Caco-2 (cell line): ENCODE results near the gene EPHB2. TPM values are rescaled to one million over a fixed set of nuclear protein-coding genes. Genes with fewer than 3 reads are reported as not detected.

Experiments
- BruUV-seq: library from RNA; stranded (reverse); fragments of 400-500 nt; replicated peaks from 2 replicates; lab custom pipeline; 2021; lab: Mats Ljungman, UMichigan
- CTCF ChIA-PET: fragments of 300-600 bp; sonication (Branson Sonifier 250); formaldehyde crosslinking; loops from one replicate; lab custom pipeline; 2022; ENCODE audit warnings: antibody characterized with exemption; lab: Charles Lee
- POLR2A ChIA-PET: fragments of 300-600 bp; sonication (Branson Sonifier 250); formaldehyde crosslinking; loops from one replicate; lab custom pipeline; 2022; ENCODE audit warnings: antibody characterized with exemption; lab: Charles Lee
- DNase-seq, 2 experiments: peaks; one replicate each; pipeline versions ENCODE4 v3.0.0 to v3.0.0-alpha.2; 2020 to 2022
- H3K27me3 ChIP-seq: replicated peaks from 2 replicates; pipeline ENCODE4 v1.6.0; 2011; ENCODE audit warnings: low read length; ENCODE audit not compliant: control insufficient read depth, insufficient read depth
- H3K36me3 ChIP-seq: 2 replicates; pipeline ENCODE4 v1.5.1; 2011; ENCODE audit warnings: low read length; ENCODE audit not compliant: control insufficient read depth, insufficient read depth
- H3K4me1 ChIP-seq: fragments of 250-450 bp; sonication (Bioruptor Pico); 2 replicates; pipeline ENCODE4 v1.5.1; 2020; ENCODE audit warnings: mild to moderate bottlenecking
- H3K4me3 ChIP-seq: 2 replicates; pipeline ENCODE4 v1.5.1; 2011; ENCODE audit warnings: low read depth, mild to moderate bottlenecking, control low read depth, low read length
- H3K9me3 ChIP-seq: fragments of 250-450 bp; sonication (Bioruptor Pico); 2 replicates; pipeline ENCODE4 v1.5.1; 2020; ENCODE audit warnings: mild to moderate bottlenecking, moderate library complexity
- H3K27ac Mint-ChIP-seq: one replicate; pipeline ENCODE4 v1.8.0; 2022; ENCODE audit warnings: mixed read lengths; ENCODE audit not compliant: unreplicated experiment
- H3K27me3 Mint-ChIP-seq: one replicate; pipeline ENCODE4 v1.8.0; 2022; ENCODE audit warnings: mixed read lengths; ENCODE audit not compliant: insufficient read depth, unreplicated experiment
- H3K36me3 Mint-ChIP-seq: one replicate; pipeline ENCODE4 v1.8.0; 2022; ENCODE audit warnings: mild to moderate bottlenecking, mixed read lengths; ENCODE audit not compliant: insufficient read depth, unreplicated experiment
- H3K4me1 Mint-ChIP-seq: one replicate; pipeline ENCODE4 v1.8.0; 2022; ENCODE audit warnings: low read depth, mixed read lengths; ENCODE audit not compliant: unreplicated experiment
- H3K4me3 Mint-ChIP-seq: one replicate; pipeline ENCODE4 v1.8.0; 2022; ENCODE audit warnings: mild to moderate bottlenecking, moderate library complexity, mixed read lengths; ENCODE audit not compliant: unreplicated experiment
- H3K9me3 Mint-ChIP-seq: one replicate; pipeline ENCODE4 v1.8.0; 2022; ENCODE audit warnings: mixed read lengths; ENCODE audit not compliant: unreplicated experiment
- intact Hi-C: fragments of 100-400 bp; cut with micrococcal nuclease; formaldehyde crosslinking; loops from one replicate; pipeline ENCODE4 v1.10.0; 2022; ENCODE audit not compliant: unreplicated experiment
- total RNA-seq: library from RNA; stranded (reverse); gene quantifications from 2 replicates; pipeline ENCODE4 v1.2.3, GENCODE V29; 2022
- TF ChIP-seq, protein P1 (sequence below), 2 experiments: fragments of 200-600 bp in 1 of 2; IDR thresholded peaks; 1 replicate in 1 of 2; 2 replicates in 1 of 2; pipeline versions ENCODE4 v1.5.1 to v1.8.0; 2011 to 2022; ENCODE audit warnings: antibody characterized with exemption in 1 of 2, control low read depth in 1 of 2, inconsistent platforms in 1 of 2, low read depth in 1 of 2, low read length in 1 of 2, mild to moderate bottlenecking in 1 of 2, moderate library complexity in 1 of 2; ENCODE audit not compliant: insufficient read depth in 1 of 2, severe bottlenecking in 1 of 2, unreplicated experiment in 1 of 2

EPHB2 gene
- total RNA-seq, 1 experiment from 2014 or later: 30.1 TPM

DNA sequence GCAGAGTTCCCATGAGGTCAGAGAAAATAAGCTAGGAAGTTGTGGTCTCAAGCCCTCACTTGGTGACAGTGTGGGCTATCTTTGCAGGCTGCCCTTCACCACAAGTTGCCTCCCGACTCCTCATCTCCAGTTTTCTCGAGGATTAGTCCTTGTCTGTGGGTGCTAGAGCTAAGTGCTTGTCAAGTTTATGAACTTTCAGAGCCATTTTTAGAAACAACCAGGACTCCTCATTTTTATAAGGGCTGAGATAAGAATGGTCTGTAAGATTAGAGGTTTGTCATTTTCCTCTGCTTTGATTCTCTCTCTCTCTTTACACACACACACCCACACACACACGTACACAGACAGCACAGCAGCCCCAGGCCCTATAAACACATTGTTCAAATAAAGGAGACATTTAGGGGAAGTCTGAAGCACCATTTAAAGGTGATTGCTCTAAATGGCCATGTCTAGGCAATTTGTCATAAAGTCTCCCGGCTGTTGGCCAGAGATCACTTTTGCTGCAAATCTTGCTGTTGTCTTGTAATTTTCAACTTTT, 134.8 kb downstream of the EPHB2 start:
- ChIA-PET CTCF (interaction anchor here (1.1 kb wide), 1 partner anchor 53 kb away, joined by 3 read pairs; no protein-coding TSS in a partner anchor), POLR2A (no interaction called here)
- no peaks in the 10 kb centered on the region for H3K9me3 Mint-ChIP-seq
- H3K4me1 Mint-ChIP-seq: peaks cover 8% of the 10 kb centered on the region
- H3K36me3 Mint-ChIP-seq: peaks cover 5% of the 10 kb centered on the region
- Histone ChIP-seq H3K4me3 (no peak overlapping the region), H3K27me3 (no peaks in the 10 kb centered on the region), H3K36me3 (no peaks in the 10 kb centered on the region), H3K9me3 (no peaks in the 10 kb centered on the region), H3K4me1 (no peaks in the 10 kb centered on the region)
- H3K27ac Mint-ChIP-seq: no peak overlapping the region
- DNase-seq: no peak
- no peaks in the 10 kb centered on the region for H3K27me3 Mint-ChIP-seq
- no TSS peak for BruUV-seq
- intact Hi-C loops: no loop called here
- H3K4me3 Mint-ChIP-seq: no peak overlapping the region
- TF ChIP-seq, protein P1, sequence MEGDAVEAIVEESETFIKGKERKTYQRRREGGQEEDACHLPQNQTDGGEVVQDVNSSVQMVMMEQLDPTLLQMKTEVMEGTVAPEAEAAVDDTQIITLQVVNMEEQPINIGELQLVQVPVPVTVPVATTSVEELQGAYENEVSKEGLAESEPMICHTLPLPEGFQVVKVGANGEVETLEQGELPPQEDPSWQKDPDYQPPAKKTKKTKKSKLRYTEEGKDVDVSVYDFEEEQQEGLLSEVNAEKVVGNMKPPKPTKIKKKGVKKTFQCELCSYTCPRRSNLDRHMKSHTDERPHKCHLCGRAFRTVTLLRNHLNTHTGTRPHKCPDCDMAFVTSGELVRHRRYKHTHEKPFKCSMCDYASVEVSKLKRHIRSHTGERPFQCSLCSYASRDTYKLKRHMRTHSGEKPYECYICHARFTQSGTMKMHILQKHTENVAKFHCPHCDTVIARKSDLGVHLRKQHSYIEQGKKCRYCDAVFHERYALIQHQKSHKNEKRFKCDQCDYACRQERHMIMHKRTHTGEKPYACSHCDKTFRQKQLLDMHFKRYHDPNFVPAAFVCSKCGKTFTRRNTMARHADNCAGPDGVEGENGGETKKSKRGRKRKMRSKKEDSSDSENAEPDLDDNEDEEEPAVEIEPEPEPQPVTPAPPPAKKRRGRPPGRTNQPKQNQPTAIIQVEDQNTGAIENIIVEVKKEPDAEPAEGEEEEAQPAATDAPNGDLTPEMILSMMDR (IDR thresholded peaks at IDR 0.05; ENCODE audit: insufficient read depth in 1 of 2, low read depth in 1 of 2, low read length in 1 of 2, severe bottlenecking in 1 of 2, unreplicated experiment in 1 of 2): no peak

DNA sequence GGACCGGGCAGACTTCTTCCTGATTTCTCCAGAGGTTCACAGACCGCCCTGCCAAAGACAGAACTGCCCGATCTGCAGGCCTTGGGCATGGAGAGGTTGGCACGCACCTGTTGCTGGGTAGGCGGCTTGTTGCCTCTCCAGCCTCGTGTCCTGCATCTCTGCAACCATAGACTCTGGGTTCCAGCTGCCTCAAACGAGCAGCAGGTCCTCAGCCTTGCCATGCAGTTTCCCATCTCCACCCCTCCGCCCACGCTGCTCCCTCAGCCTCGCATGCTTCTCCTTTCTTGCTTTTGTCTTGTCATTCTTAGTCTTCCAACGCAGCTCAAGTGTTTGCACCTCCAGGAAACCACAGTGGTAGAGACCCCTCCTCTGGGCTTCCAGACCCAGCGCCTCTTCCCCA, 135.8 kb downstream of the EPHB2 start:
- no peaks in the 10 kb centered on the region for H3K36me3 ChIP-seq
- no peaks in the 10 kb centered on the region for H3K4me1 ChIP-seq
- Mint-ChIP-seq H3K27ac (no peak overlapping the region), H3K9me3 (no peaks in the 10 kb centered on the region), H3K4me3 (no peak overlapping the region), H3K4me1 (peaks cover 8% of the 10 kb centered on the region), H3K27me3 (no peaks in the 10 kb centered on the region), H3K36me3 (peaks cover 5% of the 10 kb centered on the region)
- no peak for DNase-seq
- ChIA-PET CTCF (no interaction called here), POLR2A (no interaction called here)
- no peaks in the 10 kb centered on the region for H3K27me3 ChIP-seq
- intact Hi-C loops: no loop called here
- no peaks in the 10 kb centered on the region for H3K9me3 ChIP-seq
- no TSS peak for BruUV-seq
- TF ChIP-seq, protein P1 (IDR thresholded peaks at IDR 0.05; ENCODE audit: insufficient read depth in 1 of 2, low read depth in 1 of 2, low read length in 1 of 2, severe bottlenecking in 1 of 2, unreplicated experiment in 1 of 2): no peak
- no peak overlapping the region for H3K4me3 ChIP-seq

DNA sequence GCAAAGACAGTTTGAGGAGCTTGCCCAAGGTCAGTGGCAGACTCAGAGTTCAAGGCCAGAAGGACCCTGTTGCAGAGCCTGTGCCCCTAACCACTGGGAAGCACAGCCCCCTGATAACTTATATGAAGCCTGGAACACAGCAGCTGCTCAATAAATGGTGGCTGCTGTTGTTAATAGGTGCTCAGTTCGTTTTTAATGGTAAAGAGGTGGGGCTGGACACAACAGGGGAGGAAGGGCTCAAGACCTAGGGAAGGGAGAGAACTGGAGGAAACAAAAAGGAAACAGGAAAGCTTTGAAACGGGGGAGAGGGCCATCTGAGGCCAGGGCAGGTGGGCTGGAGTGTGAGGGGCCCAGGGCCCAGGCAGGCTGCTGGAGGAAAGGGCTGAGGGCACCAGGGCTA, 136.6 kb downstream of the EPHB2 start:
- no peaks in the 10 kb centered on the region for H3K9me3 ChIP-seq
- intact Hi-C loops: no loop called here
- Mint-ChIP-seq H3K36me3 (peaks cover 4% of the 10 kb centered on the region), H3K4me1 (peaks cover 8% of the 10 kb centered on the region), H3K9me3 (no peaks in the 10 kb centered on the region), H3K4me3 (no peak overlapping the region), H3K27ac (no peak overlapping the region), H3K27me3 (no peaks in the 10 kb centered on the region)
- H3K4me1 ChIP-seq: no peaks in the 10 kb centered on the region
- no peak for DNase-seq
- no peak overlapping the region for H3K4me3 ChIP-seq
- ChIA-PET POLR2A (no interaction called here), CTCF (no interaction called here)
- TF ChIP-seq, protein P1 (IDR thresholded peaks at IDR 0.05; ENCODE audit: insufficient read depth in 1 of 2, low read depth in 1 of 2, low read length in 1 of 2, severe bottlenecking in 1 of 2, unreplicated experiment in 1 of 2): no peak
- no peaks in the 10 kb centered on the region for H3K27me3 ChIP-seq
- H3K36me3 ChIP-seq: no peaks in the 10 kb centered on the region
- BruUV-seq: no TSS peak
